WTC11 (cell line): ENCODE data around the gene TUBA3D.
"Not testable (repeated sequence)": the region's sequence is repeated elsewhere in the genome, so short reads cannot be mapped to it uniquely, and the experiment has no call there.

Source experiments
- ATF3 ChIP-seq: sonication (generic); formaldehyde crosslinking; conservative IDR thresholded peaks from 2 replicates; pipeline ENCODE4 v1.8.1; 2022; ENCODE audit warnings: mild to moderate bottlenecking, missing genetic modification reagents
- CREB1 ChIP-seq: sonication (generic); formaldehyde crosslinking; IDR thresholded peaks from 2 replicates; pipeline ENCODE4 v1.8.0; 2023; ENCODE audit warnings: mild to moderate bottlenecking, missing genetic modification reagents
- CTCF ChIP-seq: fragments of 200-600 bp; IDR thresholded peaks from 2 replicates; pipeline ENCODE4 v1.8.0; 2022; ENCODE audit warnings: antibody characterized with exemption
- ETV6 ChIP-seq: sonication (generic); formaldehyde crosslinking; IDR thresholded peaks from 2 replicates; pipeline ENCODE4 v1.8.1; 2022; ENCODE audit warnings: mild to moderate bottlenecking, missing genetic modification reagents
- JUN ChIP-seq: sonication (generic); formaldehyde crosslinking; IDR thresholded peaks from 2 replicates; pipeline ENCODE4 v1.8.0; 2023; ENCODE audit warnings: mild to moderate bottlenecking, missing genetic modification reagents
- MXD4 ChIP-seq: fragments of 250-450 bp; sonication (Bioruptor Pico); IDR thresholded peaks from 2 replicates; pipeline ENCODE4 v1.8.0; 2021; ENCODE audit warnings: mild to moderate bottlenecking, moderate library complexity, borderline replicate concordance
- NR1H2 ChIP-seq: sonication (generic); formaldehyde crosslinking; IDR thresholded peaks from 2 replicates; pipeline ENCODE4 v1.9.0; 2021; ENCODE audit warnings: mild to moderate bottlenecking, moderate library complexity, missing genetic modification reagents
- RELA ChIP-seq: sonication (generic); formaldehyde crosslinking; IDR thresholded peaks from 2 replicates; pipeline ENCODE4 v1.8.1; 2022; ENCODE audit warnings: missing genetic modification reagents, mild to moderate bottlenecking, borderline replicate concordance
- USF2 ChIP-seq: sonication (generic); formaldehyde crosslinking; IDR thresholded peaks from 2 replicates; pipeline ENCODE4 v1.8.1; 2023; ENCODE audit warnings: mild to moderate bottlenecking, missing genetic modification reagents, moderate library complexity
- ZSCAN18 ChIP-seq: fragments of 250-450 bp; sonication (Bioruptor Pico); IDR thresholded peaks from 2 replicates; pipeline ENCODE4 v2.1.2; 2022; ENCODE audit warnings: mild to moderate bottlenecking, moderate library complexity

- TF ChIP-seq ETV6 (CRISPR knock-in tag); CREB1 (CRISPR knock-in tag); RELA (CRISPR knock-in tag); USF2 (CRISPR knock-in tag); JUN (CRISPR knock-in tag); CTCF; ATF3 (CRISPR knock-in tag); MXD4; NR1H2 (CRISPR knock-in tag); ZSCAN18: not testable (repeated sequence)
Observed at GRCh38 chr2:131491469-131491836, 15.5 kb downstream of the TUBA3D start.
